ENCODE results near the gene CKB.
A peak's percentile ranks its signal among the peaks of the same experiment; 100 is the strongest.

The CKB gene

GRCh38 chr14:103510724-103511693 is 11.6 kb downstream of the CKB start:
- no peak for DNase-seq (ENCODE audit: low read depth)

- DNase-seq (ENCODE audit: low read depth): no peak
Observed at GRCh38 chr14:103509864-103510723, 12.5 kb downstream of the CKB start.

- DNase-seq (ENCODE audit: low read depth): no peak
Observed at GRCh38 chr14:103508521-103509329, 13.9 kb downstream of the CKB start.

- DNase-seq (ENCODE audit: low read depth): no peak
Observed at GRCh38 chr14:103507751-103508150, 14.9 kb downstream of the CKB start.

GRCh38 chr14:103504991-103505565 is 17.6 kb downstream of the CKB start:
- no peak for DNase-seq (ENCODE audit: low read depth)

GRCh38 chr14:103503296-103503695 is 19.3 kb downstream of the CKB start:
- no peak for DNase-seq (ENCODE audit: low read depth)

- no peak for DNase-seq (ENCODE audit: low read depth)
Observed at GRCh38 chr14:103502877-103503276, 19.8 kb downstream of the CKB start.

GRCh38 chr14:103501921-103502669 is 20.5 kb downstream of the CKB start:
- no peak for DNase-seq (ENCODE audit: low read depth)

GRCh38 chr14:103501041-103501870 is 21.4 kb downstream of the CKB start:
- DNase-seq (ENCODE audit: low read depth): no peak

GRCh38 chr14:103500148-103500990 is 22.3 kb downstream of the CKB start:
- DNase-seq (ENCODE audit: low read depth): peak; percentile 81

- no peak for DNase-seq (ENCODE audit: low read depth)
Observed at GRCh38 chr14:103499709-103500108, 22.9 kb downstream of the CKB start.

- DNase-seq (ENCODE audit: low read depth): no peak
Observed at GRCh38 chr14:103496776-103497175, 25.9 kb downstream of the CKB start.

GRCh38 chr14:103495854-103496253 is 26.8 kb downstream of the CKB start:
- DNase-seq (ENCODE audit: low read depth): no peak

GRCh38 chr14:103492156-103492925 is 30.3 kb downstream of the CKB start:
- no peak for DNase-seq (ENCODE audit: low read depth)

GRCh38 chr14:103491691-103492090 is 30.9 kb downstream of the CKB start:
- DNase-seq (ENCODE audit: low read depth): no peak

- DNase-seq (ENCODE audit: low read depth): no peak
Observed at GRCh38 chr14:103489621-103490020, 33.0 kb downstream of the CKB start.

GRCh38 chr14:103488960-103489359 is 33.7 kb downstream of the CKB start:
- DNase-seq (ENCODE audit: low read depth): no peak

- no peak for DNase-seq (ENCODE audit: low read depth)
Observed at GRCh38 chr14:103488071-103488470, 34.6 kb downstream of the CKB start.
